HL-60 (cell line): ENCODE data around the gene PHACTR3.

Experiments
- DNase-seq, 2 experiments: peaks; one replicate each; pipeline ENCODE4 v3.0.0-alpha.2; 2010 to 2020; ENCODE audit warnings: low read depth in 1 of 2, low spot score in 1 of 2
- H3K27ac ChIP-seq: fragments of 250-450 bp; sonication (Bioruptor Pico); replicated peaks from 2 replicates; pipeline ENCODE4 v1.5.1; 2020; ENCODE audit warnings: mild to moderate bottlenecking, moderate library complexity
- H3K27me3 ChIP-seq: fragments of 250-450 bp; sonication (Bioruptor Pico); 2 replicates; pipeline ENCODE4 v1.5.1; 2021; ENCODE audit warnings: mild to moderate bottlenecking, moderate library complexity; ENCODE audit not compliant: insufficient read depth, poor library complexity, severe bottlenecking
- H3K4me3 ChIP-seq: replicated peaks from 2 replicates; pipeline ENCODE4 v1.5.1; 2011; ENCODE audit warnings: mild to moderate bottlenecking, control low read depth, low read length; ENCODE audit not compliant: insufficient read depth
- CTCF ChIP-seq: IDR thresholded peaks from one replicate; pipeline ENCODE4 v1.5.1; 2011; ENCODE audit warnings: low read length, control low read depth, inconsistent platforms; ENCODE audit not compliant: insufficient read depth
- GABPA ChIP-seq: IDR thresholded peaks from 2 replicates; pipeline ENCODE4 v1.6.1; 2012; ENCODE audit warnings: low read depth
- POLR2AphosphoS5 ChIP-seq: IDR thresholded peaks from 2 replicates; pipeline ENCODE4 v1.6.1; 2012; ENCODE audit warnings: low read depth
- SPI1 ChIP-seq: IDR thresholded peaks from 2 replicates; pipeline ENCODE4 v1.6.1; 2012; ENCODE audit warnings: low read depth, mild to moderate bottlenecking, borderline replicate concordance
- TF ChIP-seq, protein P1 (sequence below): IDR thresholded peaks from 2 replicates; pipeline ENCODE4 v1.6.1; 2012; ENCODE audit warnings: low read depth; ENCODE audit not compliant: insufficient replicate concordance

Gene PHACTR3

GRCh38 chr20:59829786-59830664, 225.7 kb downstream of the PHACTR3 start:
- TF ChIP-seq GABPA, result no peak
- no peak for TF ChIP-seq SPI1
- no peak for TF ChIP-seq CTCF
- no peak for TF ChIP-seq POLR2AphosphoS5
- TF ChIP-seq, protein P1, sequence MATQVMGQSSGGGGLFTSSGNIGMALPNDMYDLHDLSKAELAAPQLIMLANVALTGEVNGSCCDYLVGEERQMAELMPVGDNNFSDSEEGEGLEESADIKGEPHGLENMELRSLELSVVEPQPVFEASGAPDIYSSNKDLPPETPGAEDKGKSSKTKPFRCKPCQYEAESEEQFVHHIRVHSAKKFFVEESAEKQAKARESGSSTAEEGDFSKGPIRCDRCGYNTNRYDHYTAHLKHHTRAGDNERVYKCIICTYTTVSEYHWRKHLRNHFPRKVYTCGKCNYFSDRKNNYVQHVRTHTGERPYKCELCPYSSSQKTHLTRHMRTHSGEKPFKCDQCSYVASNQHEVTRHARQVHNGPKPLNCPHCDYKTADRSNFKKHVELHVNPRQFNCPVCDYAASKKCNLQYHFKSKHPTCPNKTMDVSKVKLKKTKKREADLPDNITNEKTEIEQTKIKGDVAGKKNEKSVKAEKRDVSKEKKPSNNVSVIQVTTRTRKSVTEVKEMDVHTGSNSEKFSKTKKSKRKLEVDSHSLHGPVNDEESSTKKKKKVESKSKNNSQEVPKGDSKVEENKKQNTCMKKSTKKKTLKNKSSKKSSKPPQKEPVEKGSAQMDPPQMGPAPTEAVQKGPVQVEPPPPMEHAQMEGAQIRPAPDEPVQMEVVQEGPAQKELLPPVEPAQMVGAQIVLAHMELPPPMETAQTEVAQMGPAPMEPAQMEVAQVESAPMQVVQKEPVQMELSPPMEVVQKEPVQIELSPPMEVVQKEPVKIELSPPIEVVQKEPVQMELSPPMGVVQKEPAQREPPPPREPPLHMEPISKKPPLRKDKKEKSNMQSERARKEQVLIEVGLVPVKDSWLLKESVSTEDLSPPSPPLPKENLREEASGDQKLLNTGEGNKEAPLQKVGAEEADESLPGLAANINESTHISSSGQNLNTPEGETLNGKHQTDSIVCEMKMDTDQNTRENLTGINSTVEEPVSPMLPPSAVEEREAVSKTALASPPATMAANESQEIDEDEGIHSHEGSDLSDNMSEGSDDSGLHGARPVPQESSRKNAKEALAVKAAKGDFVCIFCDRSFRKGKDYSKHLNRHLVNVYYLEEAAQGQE, result no peak
- no peak overlapping the region for H3K27ac ChIP-seq
- no peak for DNase-seq
- H3K4me3 ChIP-seq, result no peak overlapping the region
- peaks cover under 1% of the 10 kb centered on the region for H3K27me3 ChIP-seq

DNA sequence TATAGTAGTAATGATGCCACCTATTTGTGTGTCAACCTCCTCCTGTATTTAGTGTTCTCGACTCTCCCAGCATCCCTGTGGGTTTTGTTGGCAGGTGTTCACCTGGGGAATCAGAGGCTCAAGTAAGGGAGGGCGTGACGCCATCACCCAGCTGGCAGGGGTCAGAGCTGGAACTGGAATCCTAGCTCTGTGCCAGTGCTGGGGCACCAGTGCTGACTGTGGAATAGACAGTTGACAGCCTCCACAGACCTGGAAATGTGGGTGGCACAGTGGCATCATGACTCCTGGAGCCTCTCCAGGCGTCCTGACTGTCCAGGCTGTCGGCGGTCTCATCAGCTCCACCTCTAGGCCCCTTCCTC, 226.3 kb downstream of the PHACTR3 start:
- TF ChIP-seq CTCF, result no peak
- TF ChIP-seq GABPA, result no peak
- TF ChIP-seq, protein P1, result no peak
- no peak for TF ChIP-seq POLR2AphosphoS5
- TF ChIP-seq SPI1, result no peak
- no peak for DNase-seq
- no peak overlapping the region for H3K4me3 ChIP-seq
- no peak overlapping the region for H3K27ac ChIP-seq
- H3K27me3 ChIP-seq, result peaks cover 7% of the 10 kb centered on the region

GRCh38 chr20:59831024-59831915, 226.9 kb downstream of the PHACTR3 start:
- TF ChIP-seq POLR2AphosphoS5 (no peak), CTCF (no peak), SPI1 (no peak), GABPA (no peak)
- TF ChIP-seq, protein P1, result no peak
- H3K27ac ChIP-seq, result no peak overlapping the region
- DNase-seq, result no peak
- peaks cover 12% of the 10 kb centered on the region for H3K27me3 ChIP-seq
- H3K4me3 ChIP-seq, result no peak overlapping the region
